Globus pallidus (tissue), 1 donor: ENCODE measurements around the gene PLCB1.
"Not testable (repeated sequence)": the region's sequence is repeated elsewhere in the genome, so short reads cannot be mapped to it uniquely, and the experiment has no call there.

Source experiments
- DNase-seq: peaks from one replicate; pipeline ENCODE4 v3.0.0-alpha.2; 2015; ENCODE audit warnings: low spot score

Gene PLCB1

GRCh38 chr20:8335059-8335458, 203.0 kb downstream of the PLCB1 start:
- DNase-seq, result no peak

- DNase-seq, result no peak
Measured at GRCh38 chr20:8335495-8336195, 203.6 kb downstream of the PLCB1 start.

GRCh38 chr20:8339349-8339748, 207.3 kb downstream of the PLCB1 start:
- no peak for DNase-seq

- DNase-seq, result no peak
Measured at GRCh38 chr20:8342391-8342790, 210.3 kb downstream of the PLCB1 start.

GRCh38 chr20:8344106-8344505, 212.0 kb downstream of the PLCB1 start:
- peak; percentile 60 for DNase-seq

- DNase-seq, result no peak
Measured at GRCh38 chr20:8344631-8345030, 212.6 kb downstream of the PLCB1 start.

GRCh38 chr20:8346700-8347270, 214.7 kb downstream of the PLCB1 start:
- DNase-seq, result no peak

- DNase-seq, result not testable (repeated sequence)
Measured at GRCh38 chr20:8350225-8350624, 218.2 kb downstream of the PLCB1 start.

GRCh38 chr20:8352486-8352885, 220.4 kb downstream of the PLCB1 start:
- DNase-seq, result no peak

GRCh38 chr20:8353512-8353911, 221.4 kb downstream of the PLCB1 start:
- DNase-seq, result no peak

GRCh38 chr20:8355453-8355852, 223.4 kb downstream of the PLCB1 start:
- no peak for DNase-seq

- DNase-seq, result no peak
Measured at GRCh38 chr20:8356806-8357205, 224.7 kb downstream of the PLCB1 start.

- DNase-seq, result no peak
Measured at GRCh38 chr20:8357703-8358102, 225.6 kb downstream of the PLCB1 start.

- no peak for DNase-seq
Measured at GRCh38 chr20:8360035-8360434, 228.0 kb downstream of the PLCB1 start.

GRCh38 chr20:8361006-8361652, 229.1 kb downstream of the PLCB1 start:
- DNase-seq, result no peak

- DNase-seq, result no peak
Measured at GRCh38 chr20:8361779-8362178, 229.7 kb downstream of the PLCB1 start.

- DNase-seq, result no peak
Measured at GRCh38 chr20:8362457-8362856, 230.4 kb downstream of the PLCB1 start.

- DNase-seq, result no peak
Measured at GRCh38 chr20:8363970-8364733, 232.1 kb downstream of the PLCB1 start.

- no peak for DNase-seq
Measured at GRCh38 chr20:8364734-8365078, 232.6 kb downstream of the PLCB1 start.

GRCh38 chr20:8365634-8366033, 233.6 kb downstream of the PLCB1 start:
- DNase-seq, result no peak

GRCh38 chr20:8366303-8366923, 234.3 kb downstream of the PLCB1 start:
- no peak for DNase-seq

GRCh38 chr20:8367689-8368088, 235.6 kb downstream of the PLCB1 start:
- DNase-seq, result no peak
